ENCODE measurements around the gene STAG2. TPM values are rescaled to one million over a fixed set of nuclear protein-coding genes. Genes with fewer than 3 reads are reported as not detected.
A peak's percentile ranks its signal among the peaks of the same experiment; 100 is the strongest.
"Not testable (repeated sequence)": the region's sequence is repeated elsewhere in the genome, so short reads cannot be mapped to it uniquely, and the experiment has no call there.

Gene STAG2
- total RNA-seq, 1 donor from 2014 or later = 34.8 TPM

DNA sequence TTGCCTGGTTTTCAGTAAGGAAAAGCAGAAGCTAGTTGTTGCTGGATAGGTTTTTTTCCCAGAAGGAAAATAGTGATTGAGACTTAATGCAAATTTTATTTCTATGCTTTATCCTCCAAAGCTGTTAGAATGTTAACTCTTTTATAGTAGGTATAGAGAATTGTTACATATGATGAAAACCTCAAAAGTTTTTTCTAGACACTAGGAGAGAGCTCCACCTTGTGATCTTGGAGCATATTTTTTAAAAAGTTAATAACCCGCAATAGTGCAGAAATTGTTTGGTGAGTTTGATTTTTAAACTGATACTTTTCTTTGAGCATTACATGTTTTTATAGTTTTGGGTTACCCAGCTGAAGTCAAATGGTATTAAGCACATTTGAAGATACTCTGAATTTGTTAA is 56.5 kb downstream of the STAG2 start:
- DNase-seq (no peak), ATAC-seq (no peak)
- intact Hi-C loops (cut with micrococcal nuclease) = no loop called here

DNA sequence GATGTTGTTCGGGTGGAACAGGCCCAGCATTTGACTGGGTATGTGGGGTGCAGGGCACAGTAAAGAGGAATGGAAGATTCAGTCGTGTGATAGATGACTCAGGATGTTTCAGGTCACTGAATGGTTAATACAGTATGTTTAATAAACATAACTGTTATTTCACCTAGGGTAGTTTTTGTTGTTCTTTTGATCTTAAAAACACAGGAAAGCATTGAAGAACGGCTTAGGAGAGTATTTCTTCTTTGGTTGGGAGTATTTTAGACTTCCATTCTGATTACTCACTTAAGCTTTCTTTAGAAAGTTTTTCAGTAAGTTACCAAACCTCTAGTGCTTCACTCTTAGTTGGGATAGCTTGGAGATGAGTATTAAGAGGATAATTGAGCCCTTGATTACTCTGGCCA is 62.3 kb downstream of the STAG2 start:
- DNase-seq (no peak), ATAC-seq (no peak)
- intact Hi-C loops (cut with micrococcal nuclease) = no loop called here

DNA sequence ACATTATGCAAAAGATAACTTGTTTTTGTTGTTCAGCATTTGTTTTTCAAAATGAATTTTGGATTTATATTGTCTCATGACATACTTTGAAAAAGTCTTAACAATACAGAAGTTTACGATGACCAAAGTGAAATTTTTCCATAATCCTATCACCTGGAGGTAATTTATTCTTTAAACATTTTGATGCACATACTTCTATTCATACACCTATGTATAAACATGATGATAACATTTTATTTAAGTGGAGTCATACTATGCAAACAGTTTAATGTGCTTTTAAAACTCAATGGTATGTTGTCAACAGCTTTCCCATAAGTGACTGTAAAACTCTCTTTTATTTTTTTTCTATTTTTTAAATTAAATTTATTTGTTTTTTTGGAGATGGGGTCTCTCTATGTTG is 65.0 kb downstream of the STAG2 start:
- ATAC-seq (no peak), DNase-seq (no peak)
- intact Hi-C loops (cut with micrococcal nuclease) = no loop called here

DNA sequence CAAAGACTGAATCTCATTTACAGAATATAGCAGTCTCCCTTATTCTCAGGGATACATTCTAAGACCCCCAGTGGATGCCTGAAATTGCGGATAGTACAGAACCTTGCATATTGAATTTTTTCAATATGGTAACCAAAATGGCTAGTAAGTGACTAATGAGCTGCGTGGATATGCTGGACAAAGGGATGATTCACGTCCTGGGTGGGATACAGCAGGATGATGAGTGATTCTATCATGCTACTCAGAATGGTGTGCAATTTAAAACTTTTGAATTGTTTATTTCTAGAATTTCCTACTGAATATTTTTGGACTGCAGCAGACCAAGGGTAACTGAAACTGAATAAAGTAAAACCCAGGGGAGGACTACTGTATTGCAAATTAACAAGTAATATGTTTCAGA is 66.7 kb downstream of the STAG2 start:
- intact Hi-C loops (cut with micrococcal nuclease) = no loop called here
- no peak for DNase-seq
- ATAC-seq = no peak

DNA sequence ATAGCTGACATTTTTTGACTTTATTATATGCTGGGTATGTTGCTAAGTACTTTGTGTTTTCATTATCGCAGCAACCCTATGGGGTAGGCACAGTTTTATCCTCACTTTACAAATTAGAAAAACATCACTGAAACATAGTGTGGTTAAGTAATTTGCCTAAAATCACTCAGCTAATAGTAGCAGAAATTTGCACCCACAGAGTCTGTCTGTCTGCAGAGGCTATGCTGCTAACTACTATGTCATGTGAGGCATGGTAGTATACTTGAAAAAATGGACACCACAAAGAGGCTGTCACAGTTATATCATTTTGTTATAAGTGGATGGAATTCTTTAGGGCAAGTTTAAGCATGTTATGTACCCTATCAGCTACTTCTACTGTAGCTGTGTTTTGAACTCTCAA is 69.0 kb downstream of the STAG2 start:
- intact Hi-C loops (cut with micrococcal nuclease) = no loop called here
- ATAC-seq (no peak), DNase-seq (no peak)

DNA sequence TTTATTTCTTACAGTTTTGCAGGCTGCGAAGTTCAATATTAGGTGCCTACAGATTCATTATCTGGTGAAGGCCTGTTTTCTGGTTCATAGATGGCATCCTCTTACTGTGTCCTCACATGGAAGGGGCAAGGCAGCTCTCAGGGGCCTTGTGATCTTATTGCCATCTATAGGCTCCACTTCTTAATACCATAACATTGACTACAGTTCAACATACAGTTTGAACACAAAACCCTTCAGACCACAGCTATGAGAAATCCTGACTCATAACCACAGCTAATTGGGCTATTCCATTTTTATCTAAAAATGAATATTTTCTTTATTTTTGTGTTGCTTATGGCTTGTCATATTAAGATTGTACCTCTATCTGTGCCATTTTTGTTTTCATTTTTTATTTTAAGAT is 72.3 kb downstream of the STAG2 start:
- intact Hi-C loops (cut with micrococcal nuclease) = no loop called here
- no peak for ATAC-seq
- no peak for DNase-seq

DNA sequence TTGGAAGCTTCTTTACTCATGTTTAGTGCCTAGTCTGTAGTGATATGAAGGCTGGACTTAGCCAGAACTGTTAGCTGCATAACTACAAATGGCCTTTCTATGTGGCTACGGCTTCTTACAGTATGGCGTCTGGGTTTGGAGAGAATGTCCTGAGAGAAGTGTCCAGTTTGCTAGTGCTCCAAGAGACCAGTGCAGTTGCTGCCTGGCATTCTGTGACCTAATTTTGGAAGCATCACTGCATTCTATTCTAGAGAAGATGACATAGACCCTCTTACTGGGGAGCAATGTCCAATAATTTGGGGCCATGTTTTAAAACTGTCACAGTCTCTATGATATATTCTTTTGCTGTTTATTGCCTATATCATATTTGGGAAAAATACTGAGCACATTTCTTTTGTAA is 74.2 kb downstream of the STAG2 start:
- ATAC-seq (no peak), DNase-seq (no peak)
- intact Hi-C loops (cut with micrococcal nuclease) = no loop called here

DNA sequence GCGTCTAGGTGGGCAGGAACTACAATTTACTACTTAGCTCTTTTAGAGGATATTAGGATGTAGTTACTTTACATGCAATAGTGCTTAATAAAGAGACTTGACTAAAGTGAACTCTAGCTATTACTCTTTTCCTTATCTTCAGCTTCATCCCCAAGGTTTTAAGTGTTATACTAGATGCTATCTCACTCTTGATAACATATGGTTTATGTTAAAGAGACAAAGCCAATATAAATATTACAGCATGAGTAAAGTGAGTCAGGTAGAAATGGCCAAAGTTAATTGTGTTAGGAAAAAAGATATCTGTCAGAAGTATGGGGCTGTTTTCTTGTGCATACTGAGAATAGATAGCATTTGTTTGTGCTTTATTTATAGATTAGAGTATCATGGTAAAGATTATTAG is 80.5 kb downstream of the STAG2 start:
- DNase-seq (no peak), ATAC-seq (no peak)
- intact Hi-C loops (cut with micrococcal nuclease) = no loop called here

DNA sequence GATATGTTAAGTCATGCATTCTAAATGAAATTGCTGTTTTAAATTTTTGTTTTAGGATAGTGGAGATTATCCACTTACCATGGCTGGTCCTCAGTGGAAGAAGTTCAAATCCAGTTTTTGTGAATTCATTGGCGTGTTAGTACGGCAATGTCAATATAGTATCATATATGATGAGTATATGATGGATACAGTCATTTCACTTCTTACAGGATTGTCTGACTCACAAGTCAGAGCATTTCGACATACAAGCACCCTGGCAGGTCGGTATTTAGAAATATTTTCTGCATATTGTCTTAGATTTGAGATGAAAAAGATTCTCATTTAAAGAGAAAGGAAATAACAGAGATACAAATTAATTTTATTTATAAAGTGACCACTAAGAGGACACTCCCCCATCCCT is 83.6 kb downstream of the STAG2 start:
- no peak for DNase-seq
- intact Hi-C loops (cut with micrococcal nuclease) = no loop called here
- no peak for ATAC-seq

DNA sequence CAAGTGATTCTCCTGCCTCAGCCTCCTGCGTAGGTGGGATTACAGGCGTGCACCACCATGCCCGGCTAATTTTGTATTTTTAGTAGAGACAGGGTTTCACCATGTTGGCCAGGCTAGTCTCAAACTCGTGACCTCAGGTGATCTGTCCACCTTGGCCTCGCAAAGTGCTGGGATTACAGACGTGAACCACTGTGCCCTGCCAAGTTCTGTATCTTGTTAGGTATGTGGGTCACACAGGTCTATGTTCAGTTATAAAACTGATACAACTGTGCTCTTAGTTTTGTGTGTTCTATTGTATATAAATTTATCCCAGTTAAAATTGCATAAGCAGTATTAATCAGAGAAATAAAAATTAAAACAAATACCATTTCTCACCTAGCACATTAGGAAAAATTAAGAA is 122.9 kb downstream of the STAG2 start:
- intact Hi-C loops (cut with micrococcal nuclease); ATAC-seq: not testable (repeated sequence)

DNA sequence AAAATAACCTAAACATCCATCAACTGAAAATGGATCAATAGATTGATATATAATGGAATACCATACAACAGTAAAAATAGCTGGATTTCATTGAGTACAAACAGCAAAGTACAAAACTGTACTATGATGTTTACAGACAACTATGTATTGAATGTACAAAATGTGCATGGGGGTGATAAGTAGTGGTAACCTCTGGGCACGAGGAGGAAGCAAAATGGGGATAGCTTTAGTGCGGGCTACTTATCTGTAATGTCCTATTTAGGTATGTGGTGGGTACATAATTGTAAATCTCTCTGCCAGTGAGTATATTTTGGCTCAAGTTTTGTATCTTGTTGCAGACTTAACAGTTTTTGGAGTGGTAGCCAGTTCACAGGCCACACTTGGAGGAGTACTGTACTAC is 123.6 kb downstream of the STAG2 start:
- ATAC-seq (peak; percentile 63), DNase-seq (no peak)
- intact Hi-C loops (cut with micrococcal nuclease) = no loop called here

More for the DNA sequence above, 122.9 kb downstream of the STAG2 start:
- not testable (repeated sequence) for DNase-seq

DNA sequence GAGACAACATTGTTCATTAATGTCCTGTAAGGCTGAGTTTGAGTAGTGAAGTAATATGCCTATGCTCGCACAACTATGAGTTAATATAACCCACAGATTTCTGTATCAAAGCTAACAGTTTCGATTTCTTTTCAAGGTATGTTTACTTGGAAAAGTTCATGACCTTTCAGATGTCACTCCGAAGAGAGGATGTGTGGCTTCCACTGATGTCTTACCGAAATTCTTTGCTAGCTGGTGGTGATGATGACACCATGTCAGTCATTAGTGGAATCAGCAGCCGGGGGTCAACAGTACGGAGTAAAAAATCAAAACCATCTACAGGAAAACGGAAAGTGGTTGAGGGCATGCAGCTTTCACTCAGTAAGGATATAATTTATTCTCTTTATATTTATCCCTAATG is 124.9 kb downstream of the STAG2 start:
- DNase-seq (no peak), ATAC-seq (no peak)
- intact Hi-C loops (cut with micrococcal nuclease) = no loop called here

DNA sequence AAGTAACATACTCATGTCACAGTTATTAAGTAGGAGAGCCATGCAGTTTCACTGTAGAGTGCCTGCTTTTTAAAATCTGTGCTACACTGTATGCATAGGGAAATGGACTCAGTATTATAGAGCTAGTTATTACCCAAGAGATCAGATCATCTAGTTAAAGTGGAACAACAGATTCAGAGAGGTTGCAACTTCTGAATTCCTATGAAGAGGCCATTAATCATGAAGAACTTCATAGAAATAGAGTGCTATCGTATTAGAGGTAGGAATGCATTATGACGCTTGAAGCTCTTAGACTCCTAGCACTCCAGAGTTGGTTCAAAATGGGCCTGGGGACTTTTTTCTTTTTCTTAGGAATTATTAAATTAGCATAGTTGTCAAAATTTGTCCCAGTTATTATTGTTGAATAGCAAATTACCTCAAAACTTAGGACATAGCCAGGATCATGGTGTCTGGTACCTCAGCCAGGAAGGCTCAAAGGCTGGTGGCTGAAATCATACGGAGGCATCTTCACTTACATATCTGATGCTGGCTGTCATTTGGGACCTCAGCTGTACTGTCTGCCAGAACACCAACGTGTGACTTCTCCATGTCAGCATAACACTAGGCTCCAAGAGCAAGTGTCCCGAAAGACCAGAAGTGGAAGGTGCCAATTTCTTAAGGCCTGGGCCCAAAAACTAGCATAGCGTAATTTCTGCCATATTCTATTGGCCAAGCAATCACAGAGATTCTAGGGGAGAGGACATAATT is 125.7 kb downstream of the STAG2 start:
- no peak for ATAC-seq
- no peak for DNase-seq
- intact Hi-C loops (cut with micrococcal nuclease) = no loop called here

DNA sequence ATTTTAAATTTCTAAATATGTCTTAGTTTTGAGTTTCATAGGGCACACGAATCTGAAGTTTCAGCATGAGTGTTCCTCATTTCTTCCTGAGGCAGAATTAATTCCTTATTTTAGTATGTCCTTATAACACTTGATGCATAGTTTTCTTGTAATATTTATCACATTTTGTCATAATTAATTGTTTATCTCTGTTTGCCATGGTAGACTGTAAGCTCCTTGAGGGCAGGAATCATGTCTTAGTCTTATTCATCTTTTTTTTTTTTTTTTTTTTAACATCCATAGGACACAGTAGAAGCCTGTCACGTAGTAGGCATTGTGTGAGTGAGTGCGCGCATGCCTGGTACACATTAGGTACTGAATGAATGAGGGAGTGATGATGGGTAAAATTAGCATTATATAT is 131.7 kb downstream of the STAG2 start:
- no peak for ATAC-seq
- DNase-seq = no peak
- intact Hi-C loops (cut with micrococcal nuclease) = no loop called here

DNA sequence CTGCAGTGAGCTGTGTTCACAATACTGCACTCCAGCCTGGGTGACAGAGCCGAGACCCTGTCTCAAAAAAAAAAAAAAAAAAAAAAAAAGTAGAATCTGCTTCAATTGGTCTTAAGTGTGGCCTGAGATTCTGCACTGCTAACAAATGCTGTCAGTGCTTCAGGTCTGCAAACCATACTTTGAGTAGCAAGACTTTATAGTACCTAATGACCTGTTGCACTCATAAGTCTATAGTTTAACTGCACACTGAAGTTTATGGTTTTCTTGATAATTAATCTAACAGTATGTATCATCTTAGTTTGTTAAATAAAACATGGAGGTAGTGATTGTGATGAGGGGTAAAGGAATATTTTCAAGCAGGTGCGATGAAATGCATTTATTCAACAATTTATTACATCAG is 135.6 kb downstream of the STAG2 start:
- ATAC-seq (no peak), DNase-seq (no peak)
- intact Hi-C loops (cut with micrococcal nuclease) = no loop called here

DNA sequence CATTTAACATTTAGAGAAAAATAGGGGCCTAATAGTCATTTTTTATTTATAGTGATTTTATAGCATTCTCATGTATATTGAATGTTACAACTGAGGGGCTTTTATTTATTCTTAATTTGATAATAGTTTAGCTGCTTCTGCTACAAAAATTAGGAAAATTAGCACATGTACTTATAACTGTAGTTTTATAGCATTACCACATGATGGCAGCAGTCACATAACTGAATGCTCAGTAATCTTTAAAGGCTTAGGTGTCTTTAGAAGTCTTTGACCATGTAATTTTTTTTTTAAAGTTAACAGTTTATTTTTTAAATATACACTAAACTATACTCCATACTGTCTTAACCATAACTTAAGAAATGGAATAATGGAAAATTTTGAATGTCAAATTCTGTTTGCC is 136.6 kb downstream of the STAG2 start:
- DNase-seq = no peak
- no peak for ATAC-seq
- intact Hi-C loops (cut with micrococcal nuclease) = no loop called here

DNA sequence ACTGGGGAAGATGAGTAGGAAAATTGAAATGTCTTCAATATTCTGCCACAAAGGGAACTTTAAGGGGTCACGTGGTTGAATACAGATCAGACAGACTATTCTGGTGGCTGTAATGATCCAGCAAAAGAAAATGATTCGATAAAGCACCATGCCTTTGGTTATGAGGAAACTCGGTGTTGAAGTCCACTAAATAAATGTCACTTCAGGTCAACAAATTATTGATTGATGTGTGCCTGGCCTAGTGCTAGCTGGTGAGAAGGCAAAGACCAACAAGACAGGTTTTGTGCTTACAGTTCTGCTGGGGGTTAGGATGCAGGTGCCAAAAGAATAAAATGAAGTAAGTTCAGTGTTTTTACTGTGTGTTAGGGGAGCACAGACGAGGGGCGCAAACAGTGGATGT is 142.5 kb downstream of the STAG2 start:
- no peak for DNase-seq
- intact Hi-C loops (cut with micrococcal nuclease) = no loop called here

DNA sequence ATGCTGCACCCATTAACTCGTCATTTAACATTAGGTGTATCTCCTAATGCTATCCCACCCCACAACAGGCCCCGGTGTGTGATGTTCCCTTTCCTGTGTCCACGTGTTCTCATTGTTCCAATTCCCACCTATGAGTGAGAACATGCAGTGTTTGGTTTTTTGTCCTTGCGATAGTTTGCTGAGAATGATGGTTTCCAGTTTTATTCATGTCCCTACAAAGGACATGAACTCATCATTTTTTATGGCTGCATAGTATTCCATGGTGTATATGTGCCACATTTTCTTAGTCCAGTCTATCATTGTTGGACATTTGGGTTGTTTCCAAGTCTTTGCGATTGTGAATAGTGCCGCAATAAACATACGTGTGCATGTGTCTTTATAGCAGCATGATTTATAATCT is 143.0 kb downstream of the STAG2 start:
- DNase-seq; intact Hi-C loops (cut with micrococcal nuclease); ATAC-seq: not testable (repeated sequence)

More for the DNA sequence above, 142.5 kb downstream of the STAG2 start:
- no peak for ATAC-seq

DNA sequence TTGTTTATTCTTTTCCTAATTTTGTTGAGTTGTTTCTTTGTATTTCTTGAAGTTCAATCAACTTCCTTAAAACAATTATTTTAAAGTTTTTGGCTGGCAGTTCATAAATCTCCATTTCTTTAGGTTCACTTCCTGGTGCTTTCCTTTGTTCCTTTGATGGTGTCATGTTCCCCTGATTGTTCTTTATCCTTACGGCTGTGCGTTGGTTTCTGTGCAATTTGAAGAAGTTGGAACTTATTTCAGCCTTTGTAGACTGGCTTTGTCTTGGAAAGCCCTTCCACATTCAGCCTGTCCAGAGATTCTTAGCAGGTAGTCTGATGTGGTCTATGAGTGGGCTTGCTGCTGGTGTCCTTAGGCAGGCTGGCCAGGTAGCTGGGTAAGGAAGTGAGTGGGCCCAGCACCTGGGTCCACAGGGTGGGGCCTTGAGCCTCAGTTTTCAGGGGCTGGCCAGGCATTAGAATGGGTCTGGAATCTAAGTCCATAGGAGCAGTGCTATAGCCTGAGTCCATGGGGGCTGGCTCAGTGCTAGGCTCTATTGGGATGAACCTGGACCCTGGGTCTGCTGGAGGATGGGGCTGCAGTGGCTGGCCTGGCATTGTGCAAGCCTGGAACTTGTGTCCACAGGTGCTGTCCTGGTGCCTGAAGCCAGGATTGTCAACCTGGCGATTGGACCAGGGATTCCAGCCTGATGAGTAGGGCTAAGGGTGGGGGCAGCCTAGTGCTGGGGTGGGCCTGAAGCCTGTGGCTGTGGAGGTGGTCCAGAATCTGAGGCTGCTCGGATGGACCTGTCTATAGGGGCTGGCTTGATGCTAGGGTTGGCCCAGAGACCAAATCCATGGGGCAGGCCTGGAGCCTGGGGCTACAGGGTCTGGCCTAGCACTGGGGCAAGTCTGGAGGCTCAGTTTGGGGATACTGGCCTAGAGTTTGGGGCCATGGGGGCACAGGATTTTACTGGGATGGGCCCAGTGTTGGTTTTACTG is 152.4 kb downstream of the STAG2 start:
- DNase-seq = no peak
- intact Hi-C loops (cut with micrococcal nuclease) = no loop called here
- ATAC-seq = no peak

DNA sequence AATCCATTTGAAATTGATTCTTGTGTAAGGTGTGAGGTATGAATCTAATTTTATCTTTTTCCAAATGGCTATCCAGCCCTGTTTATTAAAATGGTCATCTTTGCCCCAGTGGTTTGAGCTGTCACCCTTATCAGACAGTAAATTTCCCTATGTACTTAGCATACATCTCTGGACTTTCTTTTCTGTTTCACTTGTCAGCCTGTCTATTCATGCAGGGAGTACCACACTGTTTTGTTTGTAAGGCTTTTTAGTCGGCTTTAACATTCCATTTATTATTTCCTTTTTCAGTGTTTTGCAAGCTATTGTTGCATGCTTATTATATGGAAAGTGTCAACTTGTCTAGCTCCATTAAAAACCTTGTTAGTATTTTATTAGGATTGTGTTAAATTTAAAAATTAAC is 155.8 kb downstream of the STAG2 start:
- ATAC-seq = no peak
- intact Hi-C loops (cut with micrococcal nuclease) = no loop called here
- no peak for DNase-seq

DNA sequence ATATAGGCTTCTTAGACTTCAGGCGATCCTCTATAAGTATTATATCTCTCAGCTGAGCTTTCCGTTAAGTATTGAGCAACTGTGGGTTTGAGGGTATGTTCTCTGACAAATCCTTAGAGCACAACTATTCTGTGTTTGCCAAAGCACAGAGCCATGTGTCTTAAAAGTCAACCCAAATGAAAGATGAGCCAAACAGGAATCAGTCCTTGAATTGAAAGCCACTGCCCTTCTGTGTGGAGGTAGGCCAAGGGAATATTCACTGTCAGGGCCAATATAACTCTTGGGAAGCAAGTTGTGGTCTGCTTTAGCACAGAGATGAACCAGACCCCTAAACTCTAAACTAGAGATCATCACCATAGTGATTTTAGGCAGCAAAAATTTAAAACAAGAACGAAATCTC is 164.0 kb downstream of the STAG2 start:
- intact Hi-C loops (cut with micrococcal nuclease) = no loop called here
- DNase-seq (no peak), ATAC-seq (no peak)

Data from left ventricle myocardium superior (tissue), 1 donor.